ENCODE data around the gene PARL.

DNA sequence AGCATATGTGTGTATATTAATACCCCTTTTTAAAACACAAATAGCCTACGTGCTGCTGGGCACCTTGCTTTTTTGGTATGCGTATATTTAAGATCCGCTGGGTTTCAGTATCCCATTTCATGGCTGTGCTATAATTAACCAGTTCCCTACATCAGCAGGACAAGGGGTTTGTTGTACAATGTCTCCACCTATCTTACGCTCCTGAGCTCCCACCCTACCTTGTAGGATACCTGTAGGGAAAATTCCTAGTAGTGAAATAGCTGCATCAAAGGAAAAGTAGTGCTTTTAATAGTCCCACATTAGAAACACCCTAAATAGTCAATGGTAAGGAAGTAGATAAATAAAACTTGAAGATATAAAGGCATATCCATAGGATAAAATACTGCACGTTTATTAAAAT lies 60.7 kb downstream of the PARL start:
- TF ChIP-seq GATA2 (IDR thresholded peaks at IDR 0.05; ENCODE audit: low read depth, low read length) (no peak), GATA3 (IDR thresholded peaks at IDR 0.05; ENCODE audit: low read depth, low read length) (no peak)
